LoVo (cell line): ENCODE results near the gene GNAS.
"Not testable (repeated sequence)": the region's sequence is repeated elsewhere in the genome, so short reads cannot be mapped to it uniquely, and the experiment has no call there.

Experiments used
- DNase-seq: peaks from one replicate; pipeline ENCODE4 v3.0.0-alpha.2; 2016; ENCODE audit warnings: low spot score

GNAS gene

GRCh38 chr20:58828804-58829203 is 23.7 kb upstream of the GNAS start:
- DNase-seq = not testable (repeated sequence)

GRCh38 chr20:58829531-58829941 is 23.0 kb upstream of the GNAS start:
- DNase-seq = no peak

GRCh38 chr20:58832457-58832856 is 20.1 kb upstream of the GNAS start:
- DNase-seq = no peak

- no peak for DNase-seq
Measured at GRCh38 chr20:58833921-58834320, 18.6 kb upstream of the GNAS start.

- no peak for DNase-seq
Measured at GRCh38 chr20:58835231-58835630, 17.3 kb upstream of the GNAS start.

- DNase-seq = no peak
Measured at GRCh38 chr20:58836616-58837204, 15.8 kb upstream of the GNAS start.

- DNase-seq = no peak
Measured at GRCh38 chr20:58837717-58838116, 14.8 kb upstream of the GNAS start.

- DNase-seq = no peak
Measured at GRCh38 chr20:58838174-58838573, 14.3 kb upstream of the GNAS start.

GRCh38 chr20:58839474-58839874 is 13.0 kb upstream of the GNAS start:
- DNase-seq = no peak

GRCh38 chr20:58839991-58840747 is 12.3 kb upstream of the GNAS start:
- no peak for DNase-seq

GRCh38 chr20:58840816-58841538 is 11.5 kb upstream of the GNAS start:
- DNase-seq = no peak

GRCh38 chr20:58841539-58842264 is 10.8 kb upstream of the GNAS start:
- no peak for DNase-seq

GRCh38 chr20:58842276-58842675 is 10.2 kb upstream of the GNAS start:
- DNase-seq = no peak

- no peak for DNase-seq
Measured at GRCh38 chr20:58843128-58843556, 9.4 kb upstream of the GNAS start.

- no peak for DNase-seq
Measured at GRCh38 chr20:58845706-58846105, 6.8 kb upstream of the GNAS start.

- DNase-seq = no peak
Measured at GRCh38 chr20:58847463-58847862, 5.1 kb upstream of the GNAS start.

GRCh38 chr20:58850693-58851174 is 1.8 kb upstream of the GNAS start, which contains the start of gene GNAS-AS1:
TSS of gene GNAS-AS1 (minus strand) at chr20:58850902.
- DNase-seq = no peak

GRCh38 chr20:58851221-58851968 is 1.1 kb upstream of the GNAS start:
- no peak for DNase-seq

- no peak for DNase-seq
Measured at GRCh38 chr20:58851969-58852458, 502 bp upstream of the GNAS start.

- no peak for DNase-seq
Measured at GRCh38 chr20:58853466-58853865, 950 bp downstream of the GNAS start.

- DNase-seq = no peak
Measured at GRCh38 chr20:58853976-58854637, 1.6 kb downstream of the GNAS start.
